Activated CD4-positive, alpha-beta T cell treated with anti-CD3 and anti-CD28 coated beads, Interleukin-2, amount 50 U/mL, for 48 hours (primary cell): Measurements from ENCODE around the gene IFI27L2.

Source experiments
- DNase-seq, 2 experiments: peaks; one replicate each; pipeline ENCODE4 v3.0.0-alpha.2; 2020

The IFI27L2 gene

GRCh38 chr14:94145902-94146527 lies 16.6 kb upstream of the IFI27L2 start:
- no peak for DNase-seq

GRCh38 chr14:94144765-94145164 lies 15.4 kb upstream of the IFI27L2 start:
- DNase-seq: no peak

- DNase-seq: no peak
Observed at GRCh38 chr14:94143711-94144110, 14.3 kb upstream of the IFI27L2 start.

GRCh38 chr14:94143239-94143638 lies 13.8 kb upstream of the IFI27L2 start:
- no peak for DNase-seq

GRCh38 chr14:94142836-94143235 lies 13.4 kb upstream of the IFI27L2 start:
- DNase-seq: no peak

GRCh38 chr14:94142247-94142646 lies 12.8 kb upstream of the IFI27L2 start:
- DNase-seq: no peak

GRCh38 chr14:94139421-94139820 lies 10.0 kb upstream of the IFI27L2 start:
- no peak for DNase-seq

GRCh38 chr14:94139006-94139405 lies 9.6 kb upstream of the IFI27L2 start:
- DNase-seq: no peak

GRCh38 chr14:94138251-94138650 lies 8.8 kb upstream of the IFI27L2 start:
- DNase-seq: no peak

GRCh38 chr14:94136575-94137331 lies 7.3 kb upstream of the IFI27L2 start:
- DNase-seq: peak; percentile 91 to 94

GRCh38 chr14:94135476-94135875 lies 6.1 kb upstream of the IFI27L2 start:
- DNase-seq: no peak

- peak; percentile 56 to 70 for DNase-seq
Observed at GRCh38 chr14:94132285-94132887, 3.0 kb upstream of the IFI27L2 start.

- peak; percentile 32 to 45 for DNase-seq
Observed at GRCh38 chr14:94129758-94130414, 482 bp upstream of the IFI27L2 start.

- DNase-seq: no peak
Observed at GRCh38 chr14:94128216-94128839, 1.1 kb downstream of the IFI27L2 start.

- DNase-seq: no peak
Observed at GRCh38 chr14:94127330-94127729, 2.1 kb downstream of the IFI27L2 start.

- DNase-seq: no peak
Observed at GRCh38 chr14:94126800-94127199, 2.6 kb downstream of the IFI27L2 start.

- no peak for DNase-seq
Observed at GRCh38 chr14:94126419-94126677, 3.1 kb downstream of the IFI27L2 start.

GRCh38 chr14:94125659-94126418 lies 3.6 kb downstream of the IFI27L2 start:
- DNase-seq: no peak

- DNase-seq: no peak
Observed at GRCh38 chr14:94124582-94125377, 4.6 kb downstream of the IFI27L2 start.

GRCh38 chr14:94123868-94124267 lies 5.5 kb downstream of the IFI27L2 start:
- DNase-seq: no peak

- no peak for DNase-seq
Observed at GRCh38 chr14:94123296-94123695, 6.1 kb downstream of the IFI27L2 start.

- DNase-seq: no peak
Observed at GRCh38 chr14:94122438-94122837, 7.0 kb downstream of the IFI27L2 start.
